Stimulated activated CD4-positive, alpha-beta T cell treated with anti-CD3 and anti-CD28 coated beads, Interleukin-1b, Interleukin-23, amount 100 ng/mL, for 1 hour (primary cell): ENCODE measurements around the gene RCHY1.
A peak's percentile ranks its signal among the peaks of the same experiment; 100 is the strongest.
"Not testable (repeated sequence)": the region's sequence is repeated elsewhere in the genome, so short reads cannot be mapped to it uniquely, and the experiment has no call there.

ENCODE experiments used
- DNase-seq, 2 donors: peaks; one replicate each; pipeline ENCODE4 v3.0.0-alpha.2; 2020; ENCODE audit warnings: low read depth in 2 of 2

RCHY1 gene

GRCh38 chr4:75514131-75514948 lies at the start of gene RCHY1, which contains the start of gene THAP6:
RCHY1 (minus strand) TSS chr4:75514403; CDS start chr4:75514286, 117 bp downstream.
THAP6 (plus strand) TSS chr4:75514473; CDS start chr4:75515453, 980 bp downstream.
- peak; percentile 68 to 70 for DNase-seq

GRCh38 chr4:75561789-75562188 lies 47.6 kb upstream of the RCHY1 start:
- DNase-seq, result no peak

GRCh38 chr4:75557696-75558095 lies 43.5 kb upstream of the RCHY1 start:
- DNase-seq, result no peak

- DNase-seq, result no peak
Observed at GRCh38 chr4:75555294-75556164, 41.3 kb upstream of the RCHY1 start, which contains the start of gene ODAPH. ODAPH (plus strand) TSS chr4:75556066; CDS start chr4:75556083, 17 bp downstream.

- DNase-seq, result no peak
Observed at GRCh38 chr4:75552452-75552851, 38.2 kb upstream of the RCHY1 start.

- no peak for DNase-seq
Observed at GRCh38 chr4:75549019-75549418, 34.8 kb upstream of the RCHY1 start.

- DNase-seq, result no peak
Observed at GRCh38 chr4:75547647-75548387, 33.6 kb upstream of the RCHY1 start.

GRCh38 chr4:75545526-75545925 lies 31.3 kb upstream of the RCHY1 start:
- no peak for DNase-seq

- no peak for DNase-seq
Observed at GRCh38 chr4:75544870-75545269, 30.7 kb upstream of the RCHY1 start.

- not testable (repeated sequence) for DNase-seq
Observed at GRCh38 chr4:75544220-75544619, 30.0 kb upstream of the RCHY1 start.

GRCh38 chr4:75542824-75543223 lies 28.6 kb upstream of the RCHY1 start:
- no peak for DNase-seq

- DNase-seq, result not testable (repeated sequence)
Observed at GRCh38 chr4:75537308-75537707, 23.1 kb upstream of the RCHY1 start.

GRCh38 chr4:75533926-75534325 lies 19.7 kb upstream of the RCHY1 start:
- not testable (repeated sequence) for DNase-seq

GRCh38 chr4:75533339-75533887 lies 19.2 kb upstream of the RCHY1 start:
- DNase-seq, result not testable (repeated sequence)

- DNase-seq, result not testable (repeated sequence)
Observed at GRCh38 chr4:75531536-75532143, 17.4 kb upstream of the RCHY1 start.

- DNase-seq, result no peak
Observed at GRCh38 chr4:75530556-75531322, 16.5 kb upstream of the RCHY1 start.

GRCh38 chr4:75527482-75527881 lies 13.3 kb upstream of the RCHY1 start:
- DNase-seq, result no peak

GRCh38 chr4:75525910-75526309 lies 11.7 kb upstream of the RCHY1 start:
- no peak for DNase-seq

- no peak for DNase-seq
Observed at GRCh38 chr4:75525086-75525485, 10.9 kb upstream of the RCHY1 start.

GRCh38 chr4:75519452-75519851 lies 5.2 kb upstream of the RCHY1 start:
- not testable (repeated sequence) for DNase-seq
